OCI-LY1 (cell line): ENCODE data around the gene EMC10.

Experiments used
- CTCF ChIP-seq: fragments of 200-600 bp; sonication (generic), shearing (Covaris generic); IDR thresholded peaks from 2 replicates; pipeline ENCODE4 v1.5.1; 2017; ENCODE audit warnings: mild to moderate bottlenecking, antibody characterized with exemption, low read length, moderate library complexity, mixed read lengths
- EZH2 ChIP-seq: fragments of 200-600 bp; sonication (generic), shearing (Covaris generic); IDR thresholded peaks from 2 replicates; pipeline ENCODE4 v1.8.0; 2017; ENCODE audit warnings: borderline replicate concordance, mixed run types, mild to moderate bottlenecking, antibody characterized with exemption, low read length, moderate library complexity, mixed read lengths

- TF ChIP-seq CTCF: no peak
- no peak for TF ChIP-seq EZH2
These were observed 38.9 kb downstream of the EMC10 start for GRCh38 chr19:50515168-50515561.
